ENCODE measurements around the gene GTF2H1. TPM values are rescaled to one million over a fixed set of nuclear protein-coding genes. Genes with fewer than 3 reads are reported as not detected.
"Not testable (repeated sequence)": the region's sequence is repeated elsewhere in the genome, so short reads cannot be mapped to it uniquely, and the experiment has no call there.

The GTF2H1 gene
- total RNA-seq, 2 donors from 2014 or later = 48.9 to 54.2 TPM

- ATAC-seq (replicated peaks) = no peak
- peaks cover 97% of the 10 kb centered on the region for H3K36me3 Mint-ChIP-seq (ENCODE audit: low read depth)
These were observed 81.7 kb downstream of the GTF2H1 start for GRCh38 chr11:18404062-18404461.

GRCh38 chr11:18407400-18407799, 85.0 kb downstream of the GTF2H1 start:
- H3K9me3 Mint-ChIP-seq, H3K27me3 Mint-ChIP-seq, H3K4me3 Mint-ChIP-seq: not testable (repeated sequence)
- Mint-ChIP-seq H3K36me3 (ENCODE audit: low read depth) (peaks cover 63% of the 10 kb centered on the region), H3K27ac (peak overlapping the region; percentile 39), H3K4me1 (peaks cover 13% of the 10 kb centered on the region)
- peak; percentile 14 for ATAC-seq (replicated peaks)

More at GRCh38 chr11:18404062-18404461, 81.7 kb downstream of the GTF2H1 start:
- Mint-ChIP-seq H3K27me3 (no peaks in the 10 kb centered on the region), H3K4me3 (no peak overlapping the region), H3K4me1 (peaks cover 15% of the 10 kb centered on the region), H3K9me3 (no peaks in the 10 kb centered on the region), H3K27ac (no peak overlapping the region)

- peak; percentile 44 for ATAC-seq (replicated peaks)
- Mint-ChIP-seq H3K9me3 (no peaks in the 10 kb centered on the region), H3K27me3 (no peaks in the 10 kb centered on the region), H3K27ac (no peak overlapping the region), H3K4me1 (peaks cover 6% of the 10 kb centered on the region), H3K36me3 (ENCODE audit: low read depth) (peaks cover 50% of the 10 kb centered on the region), H3K4me3 (no peak overlapping the region)
These were observed 86.4 kb downstream of the GTF2H1 start for GRCh38 chr11:18408558-18409291.

GRCh38 chr11:18416459-18416858, 94.1 kb downstream of the GTF2H1 start:
- peaks cover 5% of the 10 kb centered on the region for H3K4me1 Mint-ChIP-seq

More at GRCh38 chr11:18416459-18416858, 94.1 kb downstream of the GTF2H1 start:
- no peak for ATAC-seq (replicated peaks)
- H3K4me3 Mint-ChIP-seq = no peak overlapping the region
- H3K9me3 Mint-ChIP-seq = no peaks in the 10 kb centered on the region
- no peaks in the 10 kb centered on the region for H3K36me3 Mint-ChIP-seq (ENCODE audit: low read depth)
- H3K27me3 Mint-ChIP-seq = no peaks in the 10 kb centered on the region
- no peak overlapping the region for H3K27ac Mint-ChIP-seq

Other genes with a start within 250 kb of the GTF2H1 start
- gene SAAL1, start 216.5 kb upstream of the GTF2H1 start, total RNA-seq = 10 to 100 TPM; 13.3 to 31.1 TPM
- gene MRGPRX3, start 190.0 kb upstream of the GTF2H1 start, total RNA-seq = not detected
- not detected for gene MRGPRX4, start 149.7 kb upstream of the GTF2H1 start, total RNA-seq
- gene SAA4, start 85.8 kb upstream of the GTF2H1 start, total RNA-seq = not detected
- gene SAA2, start 73.9 kb upstream of the GTF2H1 start, total RNA-seq = not detected
- gene SAA1, start 56.3 kb upstream of the GTF2H1 start, total RNA-seq = not detected
- 10 to 100 TPM; 17.9 to 23.5 TPM for gene HPS5, start 427 bp upstream of the GTF2H1 start, total RNA-seq
- gene LDHA, start 72.0 kb downstream of the GTF2H1 start, total RNA-seq = 1,000 to 10,000 TPM; 1,801 to 2,195 TPM
- under 1 TPM in 1 of 2 donors, not detected in 1; 0.63 TPM for gene LDHC, start 89.8 kb downstream of the GTF2H1 start, total RNA-seq
- gene LDHAL6A, start 133.3 kb downstream of the GTF2H1 start, total RNA-seq = not detected
- gene TSG101, start 204.4 kb downstream of the GTF2H1 start, total RNA-seq = 10 to 100 TPM; 24.8 to 36.5 TPM